Stimulated activated CD8-positive, alpha-beta memory T cell treated with anti-CD3 and anti-CD28 coated beads, Interleukin-7, amount 100 ng/mL, for 48 hours (primary cell): ENCODE results near the gene LCMT1.
"Not testable (repeated sequence)": the region's sequence is repeated elsewhere in the genome, so short reads cannot be mapped to it uniquely, and the experiment has no call there.

Experiments
- DNase-seq, 2 donors: peaks; one replicate each; pipeline ENCODE4 v3.0.0-alpha.2; 2020; ENCODE audit warnings: low read depth in 1 of 2; ENCODE audit errors: extremely low read depth in 1 of 2

The LCMT1 gene

DNA sequence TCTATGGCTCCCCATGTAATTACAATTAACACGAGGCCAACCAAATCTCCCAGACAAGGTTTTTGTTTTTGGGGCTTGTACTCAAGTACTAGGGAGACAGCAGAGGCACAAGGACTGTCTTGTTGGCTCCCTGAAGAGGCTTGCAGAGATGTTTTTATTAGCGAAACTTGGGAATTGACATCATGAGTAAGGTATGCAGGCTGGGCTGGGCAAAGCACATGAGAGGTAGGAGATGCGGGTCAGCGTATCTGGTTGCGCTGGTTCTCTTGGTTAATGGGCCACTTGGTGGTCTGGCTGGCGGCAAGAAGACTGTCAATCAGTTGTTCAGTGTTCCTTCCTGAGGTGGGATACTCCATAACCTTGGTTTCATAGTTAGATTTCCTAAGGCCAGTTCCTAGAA is 28.9 kb downstream of the LCMT1 start:
- DNase-seq: no peak

DNA sequence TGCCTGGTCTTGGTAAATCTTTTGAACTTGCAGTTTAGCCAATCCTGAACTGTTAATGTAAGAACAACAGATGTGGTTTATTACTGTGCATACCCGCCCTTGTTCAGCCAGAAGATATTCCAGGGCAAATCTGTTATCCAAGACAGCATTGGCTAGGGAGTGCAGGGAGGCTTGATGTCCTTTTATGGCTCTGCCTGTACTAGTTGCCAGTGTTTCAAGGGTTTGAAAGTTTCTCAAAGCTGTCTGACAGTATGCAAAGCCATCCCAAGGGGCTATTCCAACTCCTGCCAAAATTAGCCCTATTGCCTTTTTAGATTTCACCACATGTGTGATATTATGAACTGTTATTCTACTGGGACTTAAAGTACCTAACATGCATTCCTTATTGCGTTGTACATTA is 30.1 kb downstream of the LCMT1 start:
- DNase-seq: no peak

DNA sequence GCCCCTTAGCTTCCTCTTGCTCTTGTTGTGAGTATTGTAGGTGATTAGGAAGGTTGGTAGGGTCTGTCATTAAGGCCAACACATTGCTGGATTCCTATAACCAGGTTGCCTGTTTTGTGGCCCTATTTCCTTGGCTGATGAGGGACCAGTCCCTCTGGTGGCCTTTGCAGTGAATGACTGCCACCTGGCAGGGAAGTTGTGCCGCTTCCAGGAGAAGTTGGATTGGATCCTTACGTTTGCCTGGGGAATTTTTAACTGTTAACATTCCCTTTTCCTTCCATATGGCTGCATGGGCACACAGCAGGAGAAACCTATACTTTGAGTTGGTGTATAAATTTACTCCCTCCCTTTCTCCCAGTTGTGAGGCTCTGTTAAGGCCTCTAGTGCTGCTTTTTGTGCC is 32.4 kb downstream of the LCMT1 start:
- no peak for DNase-seq

DNA sequence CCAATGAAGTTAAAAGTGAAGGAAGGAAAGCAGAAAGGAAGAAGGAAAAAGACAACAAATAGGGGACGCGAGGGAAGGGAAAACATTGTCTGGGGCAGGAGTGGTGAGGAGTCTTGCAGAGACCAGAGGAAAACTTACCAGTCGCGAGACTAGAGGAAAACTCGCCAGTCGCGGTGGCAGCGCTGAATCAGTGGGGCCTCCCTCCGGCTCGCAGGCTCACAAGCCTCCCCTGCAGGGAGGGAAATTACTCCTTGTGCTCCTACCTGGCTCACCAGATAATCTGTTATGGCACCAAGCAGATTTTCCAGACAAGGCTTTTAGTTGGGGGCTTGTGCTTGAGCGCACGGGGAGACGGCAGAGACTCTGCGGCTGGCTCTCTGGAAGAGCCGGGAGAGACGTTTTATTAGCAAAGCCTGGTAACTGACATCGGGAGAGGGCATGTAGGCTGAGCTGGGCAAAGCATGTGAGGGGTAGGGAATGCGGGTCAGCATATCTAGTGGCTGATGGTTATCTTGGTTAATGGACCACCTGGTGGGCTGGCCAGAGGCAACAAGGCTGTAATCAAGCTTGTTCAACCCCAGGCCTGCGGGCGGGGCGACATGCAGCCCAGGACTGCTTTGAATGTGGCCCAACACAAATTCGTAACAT is 37.1 kb downstream of the LCMT1 start:
- DNase-seq: no peak

DNA sequence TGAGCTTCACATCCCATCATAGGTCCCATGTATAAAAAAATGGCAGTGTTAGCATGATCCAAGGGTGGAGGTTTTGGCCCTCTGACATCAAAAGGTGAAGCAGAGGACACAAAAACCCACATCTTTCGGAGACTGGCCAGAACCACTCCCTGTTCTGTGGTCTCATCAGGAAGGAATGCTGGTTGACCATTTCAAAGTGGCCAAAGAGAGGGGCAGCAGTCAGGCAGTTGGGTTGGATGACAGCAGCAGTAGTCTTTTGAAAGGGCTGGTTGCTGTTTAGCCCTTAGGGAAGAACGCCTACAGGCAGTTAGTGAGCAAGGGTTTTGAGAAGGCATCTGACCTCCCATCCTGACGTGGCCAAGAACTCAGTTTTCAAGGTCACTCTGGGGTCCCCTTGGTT is 40.5 kb downstream of the LCMT1 start:
- no peak for DNase-seq

DNA sequence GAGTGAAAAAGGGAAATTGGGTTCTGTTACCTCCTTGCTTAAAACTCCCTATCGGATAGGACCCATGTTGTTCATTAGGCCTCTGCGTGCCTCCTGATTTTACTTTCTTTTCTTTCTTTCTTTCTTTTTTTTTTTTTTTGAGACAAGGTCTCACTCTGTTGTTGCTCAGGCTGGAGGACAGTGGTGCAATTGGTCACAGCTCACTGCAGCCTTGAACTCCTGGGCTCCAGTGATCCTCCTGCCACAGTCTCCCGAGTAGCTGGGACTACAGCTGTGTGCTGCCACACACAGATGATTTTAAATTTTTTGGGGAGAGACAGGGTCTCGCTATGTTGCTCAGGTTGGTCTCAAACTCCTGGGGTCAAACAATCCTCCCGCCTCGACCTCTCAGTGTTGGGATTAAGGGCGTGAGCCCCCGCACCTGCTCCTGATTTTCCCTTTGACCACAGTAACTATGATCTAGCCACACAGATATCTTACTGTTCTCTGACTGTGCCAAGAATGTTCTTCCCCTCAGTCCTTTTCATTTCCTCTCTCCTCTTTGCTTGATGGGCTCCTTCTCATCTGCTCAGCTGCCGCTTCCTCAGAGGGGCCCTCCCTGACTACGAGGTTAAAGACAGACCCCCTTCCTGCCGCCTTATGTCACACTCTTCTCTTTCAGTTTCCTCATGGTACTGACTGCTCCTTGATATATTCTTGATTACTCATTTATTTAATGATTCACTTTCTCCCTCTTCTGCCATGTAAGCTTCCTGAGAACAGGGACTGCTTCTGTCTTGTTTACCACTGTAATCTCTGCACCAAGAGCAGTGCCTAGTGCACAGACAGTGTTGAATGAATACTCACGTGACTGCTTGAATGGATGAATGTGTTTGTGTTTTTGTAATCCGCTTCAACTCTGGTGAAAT is 44.3 kb downstream of the LCMT1 start:
- peak; percentile 15 to 59 for DNase-seq

DNA sequence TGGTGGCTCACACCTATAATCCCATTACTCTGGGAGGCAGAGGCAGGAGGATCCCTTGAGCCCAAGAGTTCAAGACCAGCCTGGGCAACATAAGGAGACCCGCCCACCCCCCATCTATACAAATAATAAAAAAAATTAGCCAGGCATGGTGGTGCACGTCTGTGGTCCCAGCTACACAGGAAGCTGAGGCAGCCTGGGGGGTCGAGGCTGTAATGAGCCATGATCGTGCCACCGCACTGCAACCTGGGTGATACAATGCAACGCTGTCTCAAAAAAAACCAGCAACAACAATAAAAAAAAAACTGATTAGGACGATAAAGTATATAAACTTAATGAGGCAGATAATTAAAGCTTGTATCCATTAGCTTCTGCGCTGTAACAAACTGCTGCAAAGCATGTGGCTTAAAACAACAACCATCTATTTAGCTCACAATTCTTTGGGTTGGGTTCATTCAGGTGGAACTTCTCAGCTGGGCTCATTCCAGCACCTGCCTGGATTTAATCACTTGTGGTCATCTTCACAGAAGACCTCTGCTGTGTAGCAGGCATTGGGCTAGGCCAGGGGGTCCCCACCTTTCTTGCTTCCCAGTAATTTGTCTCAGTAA is 45.8 kb downstream of the LCMT1 start:
- DNase-seq: no peak

DNA sequence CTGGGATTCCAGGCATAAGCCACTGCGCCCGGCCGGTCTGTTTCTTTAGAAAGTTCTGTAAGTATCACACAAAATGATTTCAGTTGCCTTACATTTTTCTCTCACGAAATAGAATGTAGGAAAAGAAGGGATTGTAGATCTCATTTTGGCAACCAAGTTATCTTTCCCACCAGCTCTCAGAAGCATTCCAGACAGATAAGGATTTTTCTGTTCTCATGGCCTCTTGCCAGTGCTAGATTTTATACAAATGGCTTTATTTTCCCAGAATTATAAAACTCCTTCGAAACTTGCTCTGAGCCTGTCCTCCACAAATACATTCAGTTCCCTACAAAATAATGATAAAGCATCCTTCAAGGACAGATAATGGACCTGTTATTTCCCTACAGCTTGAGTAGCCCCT is 46.9 kb downstream of the LCMT1 start:
- DNase-seq: no peak

DNA sequence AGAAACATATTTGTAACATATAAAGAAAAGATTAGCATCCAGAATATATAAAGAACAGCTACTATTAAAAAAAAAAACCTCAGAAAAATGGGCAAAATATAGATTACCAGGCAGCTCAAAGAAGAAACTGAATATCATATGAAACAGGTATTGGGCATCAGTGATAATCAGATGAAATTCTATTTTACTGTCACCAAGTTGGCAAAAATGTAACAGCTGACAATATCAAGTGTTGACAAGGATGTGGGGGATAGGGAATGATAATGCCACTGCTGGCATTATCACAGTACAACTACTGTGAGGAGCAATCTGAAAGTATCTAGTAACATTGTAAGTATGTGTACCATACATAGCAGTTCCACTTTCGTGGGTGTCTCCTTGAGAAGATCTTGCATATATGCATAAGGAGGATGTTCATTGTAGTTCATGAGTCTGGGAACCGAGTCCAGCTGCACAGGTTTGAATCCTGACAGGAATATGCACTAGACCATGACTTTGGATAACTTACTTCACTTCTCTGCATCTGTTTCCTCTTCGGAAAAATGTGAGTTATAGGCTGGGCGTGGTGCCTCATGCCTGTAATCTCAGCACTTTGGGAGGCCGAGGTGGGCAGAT is 50.3 kb downstream of the LCMT1 start:
- no peak for DNase-seq

DNA sequence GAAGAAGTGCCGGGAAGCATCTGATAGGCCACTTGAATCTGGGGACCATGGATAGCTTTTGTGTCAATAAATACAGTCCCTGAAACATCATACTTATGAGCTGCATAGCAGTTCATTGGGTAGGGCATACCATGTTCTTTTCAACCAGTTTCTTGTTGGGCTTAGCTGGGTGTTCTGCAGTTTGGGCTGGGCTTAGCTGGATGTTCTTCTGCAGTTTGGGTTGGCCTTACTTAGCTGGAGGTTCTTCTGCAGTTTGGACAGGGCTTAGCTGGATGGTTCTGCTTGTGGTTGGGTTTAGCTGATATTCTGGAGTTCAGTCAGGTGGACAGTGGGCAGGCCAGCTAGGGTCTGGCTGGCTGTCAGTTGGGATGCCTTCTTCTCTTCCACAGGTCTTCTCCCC is 52.1 kb downstream of the LCMT1 start:
- no peak for DNase-seq

DNA sequence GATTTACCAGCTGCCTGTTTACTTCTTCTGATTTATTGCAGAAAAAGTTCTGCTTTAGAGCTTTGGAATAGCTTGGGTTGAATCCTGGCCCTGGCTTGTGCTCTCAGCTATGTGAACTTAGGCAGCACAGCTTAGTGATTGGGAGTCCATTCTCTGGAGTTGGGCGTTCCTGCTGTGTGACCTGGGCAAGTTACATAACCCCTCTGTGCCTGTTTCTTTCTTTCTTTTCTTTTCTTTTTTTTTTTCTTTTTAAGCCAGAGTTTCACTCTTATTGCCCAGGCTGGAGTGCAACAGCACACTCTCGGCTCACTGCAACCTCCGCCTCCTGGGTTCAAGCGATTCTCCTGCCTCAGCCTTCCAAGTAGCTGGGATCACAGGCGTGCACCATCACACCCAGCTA is 53.7 kb downstream of the LCMT1 start:
- DNase-seq: no peak

DNA sequence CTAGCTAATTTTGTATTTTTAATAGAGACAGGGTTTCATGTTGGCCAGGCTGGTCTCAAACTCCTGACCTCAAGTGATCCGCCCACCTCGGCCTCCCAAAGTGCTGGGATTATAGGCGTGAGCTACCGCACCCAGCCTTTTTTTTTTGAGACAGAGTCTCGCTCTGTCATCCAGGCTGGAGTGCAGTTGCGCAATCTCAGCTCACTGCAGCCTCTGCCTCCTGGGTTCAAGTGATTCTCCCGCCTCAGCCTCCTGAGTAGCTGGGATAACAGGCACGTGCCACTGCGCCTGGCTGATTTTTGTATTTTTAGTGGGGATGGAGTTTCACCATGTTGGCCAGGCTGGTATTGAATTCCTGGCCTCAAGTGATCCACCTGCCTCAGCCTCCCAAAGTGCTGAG is 56.4 kb downstream of the LCMT1 start:
- not testable (repeated sequence) for DNase-seq

DNA sequence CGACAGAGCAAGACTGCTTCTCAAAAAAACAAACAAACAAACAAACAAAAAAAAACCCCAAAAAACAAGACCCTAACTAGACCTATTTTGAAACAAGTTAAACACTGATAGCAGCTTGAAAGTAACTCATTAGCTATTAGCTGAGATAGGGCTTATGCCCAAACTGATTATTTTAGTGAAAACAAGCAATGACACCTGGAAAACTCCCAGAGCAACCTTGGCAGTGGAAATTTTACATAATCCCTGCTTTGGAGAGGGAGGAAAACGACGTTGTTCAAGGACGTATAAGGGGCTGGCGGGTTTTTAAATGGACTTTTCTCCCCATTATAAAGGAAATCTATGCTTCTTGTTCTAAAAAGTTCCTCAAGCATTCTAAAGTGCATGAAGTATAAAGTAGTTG is 59.8 kb downstream of the LCMT1 start:
- no peak for DNase-seq

DNA sequence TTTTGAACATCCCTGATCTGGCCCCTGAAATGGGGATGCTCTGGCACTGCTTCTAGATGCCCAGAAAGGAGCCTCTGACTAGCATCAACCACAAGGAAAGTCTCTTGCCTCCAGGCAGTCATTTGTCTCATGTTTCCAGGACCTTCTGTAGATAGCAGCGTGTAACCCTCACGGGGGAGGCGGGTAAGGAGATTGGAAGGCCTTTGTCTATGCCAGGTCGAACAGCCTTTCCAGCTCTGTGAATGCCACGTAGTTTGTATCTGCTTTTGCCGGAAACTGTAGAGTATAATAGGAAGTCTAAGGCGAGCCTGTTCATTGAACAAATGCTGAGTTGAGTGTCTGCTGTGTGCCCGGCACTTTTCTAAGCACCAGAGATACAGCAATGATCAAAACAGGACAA is 61.3 kb downstream of the LCMT1 start:
- DNase-seq: no peak

DNA sequence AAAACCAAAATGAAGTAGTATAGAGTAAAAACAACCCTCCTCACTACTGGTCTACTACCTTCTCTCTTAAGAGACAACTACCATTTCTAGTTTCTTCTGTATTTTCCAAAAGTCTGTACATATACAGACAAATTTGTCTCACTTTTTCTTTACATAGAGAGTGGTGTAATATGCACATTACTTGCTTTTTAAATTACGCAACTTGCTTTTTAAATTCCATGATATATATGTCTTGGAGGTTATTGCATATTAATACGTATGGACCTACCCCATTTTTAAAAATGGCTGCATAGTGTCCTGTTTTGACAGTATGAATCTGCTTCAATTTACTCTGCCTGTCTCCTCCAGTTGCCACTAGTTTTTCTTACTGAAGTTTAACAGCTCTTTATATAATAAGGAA is 62.7 kb downstream of the LCMT1 start:
- no peak for DNase-seq

DNA sequence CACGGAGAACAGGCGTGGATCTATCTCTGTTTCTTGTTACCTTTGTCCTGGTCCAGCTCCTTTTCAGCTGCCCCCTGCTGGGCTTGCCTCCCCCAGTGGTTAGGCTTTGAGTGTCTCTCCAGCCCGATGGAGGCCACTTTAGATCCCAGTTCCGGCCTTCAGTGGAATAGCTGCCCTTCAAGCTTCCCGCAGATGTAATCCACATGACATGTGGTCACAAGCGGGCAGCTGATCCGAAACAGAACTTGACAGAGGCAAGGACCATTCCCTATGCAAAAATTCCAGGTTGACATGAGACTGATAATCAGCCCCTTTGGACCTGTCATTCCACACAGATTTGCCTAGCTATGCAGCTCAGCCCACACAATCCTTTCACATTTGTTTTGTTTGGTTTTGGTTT is 64.6 kb downstream of the LCMT1 start:
- DNase-seq: no peak

DNA sequence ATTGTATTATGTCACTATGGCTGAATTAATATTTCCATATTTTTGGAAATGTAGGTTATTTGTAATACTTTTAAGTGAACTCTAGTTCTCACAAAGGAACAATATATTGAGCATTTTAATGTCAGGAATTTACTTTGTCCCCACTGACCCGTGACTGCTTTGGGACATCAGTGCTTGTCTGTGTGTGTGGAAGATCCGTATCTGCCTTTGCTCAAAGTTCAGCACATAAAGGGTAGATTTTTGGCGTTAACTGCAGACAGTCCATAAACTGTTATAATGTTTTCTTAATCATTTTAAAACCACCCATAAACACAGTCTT is 65.9 kb downstream of the LCMT1 start:
- DNase-seq: no peak

DNA sequence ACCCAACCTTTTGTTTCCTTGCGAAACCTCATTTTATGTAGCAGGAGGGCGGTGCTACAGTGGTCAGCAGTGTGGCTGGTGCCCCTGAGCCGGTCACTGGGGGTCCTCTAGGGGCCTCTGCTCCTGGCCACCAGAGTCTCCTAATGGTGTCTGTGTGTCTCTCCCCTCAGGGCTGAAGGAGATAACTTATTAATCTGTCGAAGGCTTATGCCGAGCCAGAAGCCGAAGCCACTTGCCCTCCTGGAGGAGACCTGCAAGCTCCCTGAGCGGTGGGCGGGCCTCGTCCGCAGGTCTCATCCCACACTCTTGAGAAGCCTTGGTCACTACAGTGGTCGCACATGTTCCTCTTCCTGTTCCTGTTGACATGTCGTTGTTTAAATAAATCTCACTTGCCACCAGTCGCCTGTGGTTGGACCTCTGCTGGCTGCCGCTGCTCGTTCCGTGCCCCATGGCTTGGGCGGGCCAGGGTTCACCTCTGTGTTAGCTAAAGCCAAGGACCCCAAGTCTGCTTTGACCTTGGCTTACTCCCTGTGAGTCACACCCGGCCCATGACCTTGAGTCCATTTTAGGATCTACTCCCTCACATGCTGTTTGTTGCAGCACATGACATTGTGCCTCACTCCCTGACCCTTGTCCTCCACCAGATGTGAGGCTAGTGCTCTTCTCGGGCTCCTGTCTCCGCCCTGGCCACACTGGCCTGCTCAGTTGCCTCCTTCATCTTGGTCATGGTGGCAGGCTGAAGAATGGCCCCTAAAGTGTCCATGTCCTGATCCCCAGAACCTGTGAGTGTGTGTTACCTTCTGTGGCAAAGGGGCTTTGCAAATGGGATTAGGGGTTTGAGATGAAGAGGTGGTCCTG is 66.5 kb downstream of the LCMT1 start:
- no peak for DNase-seq

DNA sequence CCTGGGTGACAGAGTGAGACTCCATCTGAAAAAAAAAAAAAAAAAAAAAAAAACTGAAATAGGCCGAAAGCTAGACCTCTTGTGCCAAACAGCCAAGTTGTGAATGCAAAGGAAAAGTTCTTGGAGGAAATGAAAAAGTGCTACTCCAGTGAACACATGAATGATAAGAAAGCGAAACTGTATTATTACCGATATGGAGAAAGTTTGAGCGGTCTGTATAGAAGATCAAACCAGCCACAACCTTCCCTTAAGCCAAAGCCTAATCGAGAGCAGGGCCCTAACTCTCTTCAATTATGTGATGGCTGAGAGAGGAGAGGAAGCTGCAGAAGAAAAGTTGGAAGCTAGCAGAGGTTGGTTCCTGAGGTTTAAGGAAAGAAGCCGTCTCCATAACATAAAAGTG is 69.7 kb downstream of the LCMT1 start:
- not testable (repeated sequence) for DNase-seq

DNA sequence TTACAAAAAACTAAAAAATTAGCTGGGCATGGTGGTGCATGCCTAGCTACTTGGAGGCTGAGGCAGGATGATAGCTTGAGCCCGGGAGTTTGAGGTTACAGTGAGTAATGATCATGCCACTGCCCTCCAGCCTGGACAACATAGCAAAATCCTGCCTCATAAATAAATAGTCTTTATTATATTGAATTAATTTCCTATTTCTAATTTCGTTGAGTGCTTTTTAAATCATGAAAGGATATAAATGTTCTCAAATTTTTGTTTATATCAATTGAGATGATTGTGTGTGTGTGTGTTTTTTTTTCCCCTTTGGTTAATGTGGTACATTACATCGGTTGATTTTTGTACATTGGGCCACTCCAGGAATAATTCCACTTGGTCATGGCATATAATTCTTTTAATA is 73.2 kb downstream of the LCMT1 start:
- DNase-seq: no peak

DNA sequence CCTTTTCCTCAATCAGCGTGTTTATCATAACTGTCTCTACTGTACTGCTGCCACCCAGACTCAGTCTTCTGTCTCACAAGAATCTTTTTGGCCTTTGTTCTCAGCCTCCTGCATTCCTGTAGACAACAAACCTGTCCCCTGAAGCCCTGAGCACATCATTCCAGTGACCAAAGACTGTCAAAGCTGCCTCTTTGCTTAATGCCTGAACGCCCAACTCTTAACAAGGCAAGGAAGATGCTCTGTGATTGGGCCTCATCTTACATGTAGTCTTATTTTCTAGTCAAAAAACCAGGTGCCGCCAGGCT is 75.9 kb downstream of the LCMT1 start:
- no peak for DNase-seq
